Measurements from ENCODE around the gene BGLAP.
"Not testable (repeated sequence)": the region's sequence is repeated elsewhere in the genome, so short reads cannot be mapped to it uniquely, and the experiment has no call there.

The BGLAP gene

GRCh38 chr1:156241926-156242325, at the start of gene BGLAP:
BGLAP (plus strand) TSS chr1:156242184; CDS start chr1:156242232, 48 bp downstream.
- no peak for DNase-seq

- no peak for DNase-seq
Observed at GRCh38 chr1:156193208-156193487, 48.8 kb upstream of the BGLAP start.

DNA sequence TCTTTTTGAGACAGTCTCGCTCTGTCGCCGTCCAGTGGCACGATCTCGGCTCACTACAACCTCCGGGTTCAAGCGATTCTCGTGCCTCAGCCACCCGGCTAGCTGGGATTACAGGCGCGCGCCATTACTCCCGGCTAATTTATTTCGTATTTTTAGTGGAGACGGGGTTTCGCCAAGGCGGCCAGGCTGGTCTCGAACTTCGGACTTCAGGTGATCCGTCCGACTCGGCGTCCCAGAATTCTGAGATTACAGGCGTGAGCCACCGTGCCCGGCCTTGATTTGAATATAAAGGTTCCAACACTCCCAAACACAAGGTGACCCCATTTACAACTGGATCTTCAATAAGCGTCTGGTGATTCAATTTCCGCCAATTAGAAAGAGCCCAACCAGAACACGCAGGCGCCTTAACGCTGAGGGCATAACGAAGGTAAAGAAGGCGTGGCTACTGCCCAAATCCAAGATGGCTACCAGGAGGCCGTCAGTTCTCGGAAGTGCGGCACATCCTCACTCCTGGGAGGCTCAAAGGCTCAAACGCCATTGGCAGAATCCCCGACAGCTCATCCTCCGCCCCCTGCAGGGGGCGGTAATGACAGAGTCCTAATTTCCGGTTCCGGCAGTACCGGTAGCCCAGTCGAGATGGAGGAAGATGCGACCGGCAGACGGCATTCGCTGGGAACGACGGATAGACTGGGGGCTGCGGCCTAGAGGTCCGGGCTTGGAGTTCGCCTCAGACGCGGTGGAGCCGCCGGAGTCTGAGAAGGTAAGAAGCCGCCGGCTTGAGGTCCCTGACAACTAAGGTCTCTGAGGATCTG, 48.3 kb upstream of the BGLAP start, which contains the start of gene SLC25A44:
Gene SLC25A44, plus strand, starts transcription at position 617 of the 812 bp plus-strand sequence. CDS start 5,744 bp downstream, outside the sequence.
- DNase-seq = peak; percentile 95

GRCh38 chr1:156194300-156194652, 47.7 kb upstream of the BGLAP start:
- no peak for DNase-seq

DNA sequence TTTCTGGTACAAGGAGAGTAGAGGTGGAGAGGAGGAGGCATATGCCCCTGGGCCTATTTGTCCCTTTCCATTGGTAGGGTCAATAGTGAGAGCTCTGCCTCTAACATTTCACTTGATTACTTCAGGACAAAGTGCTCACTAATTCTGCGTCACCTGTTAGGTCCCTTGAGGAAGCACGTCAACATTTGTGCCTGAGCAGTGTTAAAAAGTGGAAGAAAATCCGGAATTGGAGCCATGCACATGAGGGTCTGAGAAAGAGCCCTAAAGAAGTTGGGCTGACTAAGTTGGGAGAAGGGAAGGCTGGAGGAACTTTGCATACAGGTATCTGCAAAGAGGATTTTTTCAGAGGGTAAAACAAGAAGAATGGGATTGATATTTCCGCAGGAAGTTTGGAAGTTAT, 46.1 kb upstream of the BGLAP start:
- no peak for DNase-seq

GRCh38 chr1:156196445-156196844, 45.5 kb upstream of the BGLAP start:
- DNase-seq = no peak

DNA sequence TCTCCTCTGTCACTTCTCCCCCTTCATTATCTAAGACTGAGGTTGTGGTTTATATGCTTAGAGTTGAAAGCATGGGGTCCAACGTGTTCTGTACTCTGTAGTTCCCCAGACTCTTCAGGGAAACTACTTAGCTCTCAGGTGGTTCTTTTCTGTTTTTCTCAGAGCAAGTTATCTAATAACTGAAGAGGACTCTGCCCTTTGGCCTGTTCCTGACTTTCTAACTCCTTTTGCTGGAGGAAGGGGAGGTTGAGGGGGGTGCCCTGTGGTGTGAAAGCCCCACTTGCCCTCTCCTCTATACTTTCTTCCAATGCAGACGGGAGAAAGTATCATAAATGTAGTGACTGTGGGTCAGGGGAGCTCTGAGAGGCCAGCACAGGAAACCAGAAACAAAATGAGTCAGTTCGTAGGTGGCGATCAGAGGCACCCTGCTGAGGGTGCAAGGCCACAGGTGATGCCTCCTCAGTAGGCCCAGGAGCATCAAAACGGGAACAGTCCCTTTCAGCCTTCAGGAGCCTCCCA, 43.1 kb upstream of the BGLAP start:
- DNase-seq = no peak

GRCh38 chr1:156200044-156200443, 41.9 kb upstream of the BGLAP start:
- no peak for DNase-seq

DNA sequence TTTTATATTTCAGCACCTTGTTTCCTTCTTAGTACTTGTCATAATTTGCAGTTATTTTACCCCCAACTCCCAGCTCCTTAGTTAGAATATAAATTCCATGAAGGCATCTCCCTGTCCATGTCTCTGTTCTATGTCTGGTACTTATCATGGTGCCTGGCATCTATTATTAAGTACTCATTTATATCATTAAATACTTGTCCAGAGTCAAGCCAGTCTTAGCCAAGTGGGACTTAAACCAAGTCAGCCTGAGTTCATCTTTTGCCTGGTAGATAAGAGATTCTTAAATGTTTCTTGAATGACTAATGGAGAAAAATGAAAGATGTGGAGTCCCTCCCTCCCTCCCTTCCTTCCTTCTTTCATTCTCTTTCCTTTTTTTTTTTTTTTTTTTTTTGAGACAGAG, 38.7 kb upstream of the BGLAP start:
- DNase-seq = no peak

- no peak for DNase-seq
Observed at GRCh38 chr1:156204686-156205085, 37.3 kb upstream of the BGLAP start.

GRCh38 chr1:156211243-156211642, 30.7 kb upstream of the BGLAP start:
- no peak for DNase-seq

DNA sequence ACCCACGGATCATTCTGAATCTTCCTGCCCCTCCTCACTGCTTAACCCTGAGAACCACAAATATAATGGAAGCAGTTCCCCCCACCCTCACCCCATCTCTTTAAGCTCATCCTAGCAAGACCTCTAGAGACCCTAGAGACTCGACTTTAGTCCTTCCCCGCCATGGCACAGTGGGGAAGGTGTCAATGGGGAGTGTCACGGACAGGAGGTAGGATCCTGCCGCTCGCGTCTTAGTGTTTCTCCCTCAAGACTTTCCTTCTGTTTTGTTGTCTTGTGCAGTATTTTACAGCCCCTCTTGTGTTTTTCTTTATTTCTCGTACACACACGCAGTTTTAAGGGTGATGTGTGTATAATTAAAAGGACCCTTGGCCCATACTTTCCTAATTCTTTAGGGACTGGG, 29.9 kb upstream of the BGLAP start:
- DNase-seq = no peak

GRCh38 chr1:156212833-156213643, 28.9 kb upstream of the BGLAP start, which contains the start of gene PMF1:
PMF1 (plus strand) TSS chr1:156213007; CDS start chr1:156213016, 9 bp downstream.
- peak; percentile 95 for DNase-seq

DNA sequence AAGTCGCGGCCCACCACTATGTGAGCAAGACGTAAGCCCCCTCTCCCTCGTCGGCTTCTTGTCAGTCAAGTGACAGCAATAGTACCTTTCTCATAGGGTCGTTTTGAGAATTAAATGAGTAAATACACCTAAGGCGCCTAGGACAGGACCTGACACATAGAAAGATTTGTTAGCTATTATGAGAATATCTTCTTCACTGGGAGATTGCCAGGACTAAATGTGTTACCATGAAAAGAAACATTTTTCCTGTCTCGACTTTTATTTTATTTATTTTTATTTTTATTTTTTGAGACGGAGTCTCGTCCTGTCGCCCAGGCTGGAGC, 28.4 kb upstream of the BGLAP start:
- DNase-seq = no peak

DNA sequence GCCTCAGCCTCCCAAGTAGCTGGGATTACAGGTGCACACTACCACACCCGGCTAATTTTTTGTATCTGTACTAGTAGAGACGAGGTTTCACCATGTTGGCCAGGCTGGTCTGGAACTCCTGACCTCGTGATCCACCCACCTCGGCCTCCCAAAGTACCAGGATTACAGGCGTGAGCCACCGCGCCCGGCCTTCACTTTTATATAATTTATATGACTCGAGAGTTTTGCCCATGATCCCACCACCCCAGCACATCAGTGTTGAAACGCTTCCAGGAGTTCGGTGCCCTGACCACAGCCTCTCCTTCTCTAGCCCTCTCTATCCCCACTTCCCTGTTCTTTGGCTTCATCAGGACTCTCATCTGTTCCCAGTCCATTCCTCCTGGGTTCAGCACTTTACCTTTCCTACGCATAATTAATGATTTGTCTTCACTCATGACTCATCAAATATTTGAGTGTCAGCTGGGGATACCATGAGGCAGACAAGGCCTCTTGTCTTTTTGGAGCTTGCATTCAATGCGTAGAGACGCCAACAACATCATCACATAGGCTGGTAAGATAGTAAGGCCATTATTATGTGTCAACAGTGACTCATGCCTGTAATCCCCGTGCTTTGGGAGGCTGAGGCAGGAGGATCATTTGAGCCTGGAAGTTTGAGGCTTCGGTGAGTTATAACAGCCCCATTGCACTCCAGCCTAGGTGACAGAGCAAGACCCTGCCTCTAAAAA, 27.8 kb upstream of the BGLAP start:
- no peak for DNase-seq

- not testable (repeated sequence) for DNase-seq
Observed at GRCh38 chr1:156216361-156217086, 25.5 kb upstream of the BGLAP start.

DNA sequence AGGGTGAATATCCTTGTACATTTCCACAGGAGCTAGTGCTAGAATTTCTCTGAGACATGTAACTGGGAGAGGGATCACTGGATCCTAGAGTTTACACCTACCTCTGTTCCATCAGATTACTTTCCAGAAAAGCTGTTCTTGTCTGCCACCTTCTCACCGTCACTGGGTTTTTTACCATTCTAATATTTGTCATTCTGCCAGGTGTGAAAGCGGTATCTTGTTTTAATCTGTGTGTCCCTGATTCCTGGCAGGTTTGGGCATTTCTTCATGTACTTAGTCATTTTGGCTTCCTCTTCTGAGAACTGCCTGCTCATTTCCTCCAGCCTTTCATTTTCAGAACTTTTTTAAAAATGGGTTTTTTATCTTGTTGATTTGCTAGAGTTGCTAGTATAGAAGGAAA, 24.1 kb upstream of the BGLAP start:
- DNase-seq = no peak

GRCh38 chr1:156220226-156220625, 21.8 kb upstream of the BGLAP start:
- no peak for DNase-seq

GRCh38 chr1:156221986-156222692, 19.8 kb upstream of the BGLAP start:
- no peak for DNase-seq

- DNase-seq = no peak
Observed at GRCh38 chr1:156225677-156226014, 16.3 kb upstream of the BGLAP start.

DNA sequence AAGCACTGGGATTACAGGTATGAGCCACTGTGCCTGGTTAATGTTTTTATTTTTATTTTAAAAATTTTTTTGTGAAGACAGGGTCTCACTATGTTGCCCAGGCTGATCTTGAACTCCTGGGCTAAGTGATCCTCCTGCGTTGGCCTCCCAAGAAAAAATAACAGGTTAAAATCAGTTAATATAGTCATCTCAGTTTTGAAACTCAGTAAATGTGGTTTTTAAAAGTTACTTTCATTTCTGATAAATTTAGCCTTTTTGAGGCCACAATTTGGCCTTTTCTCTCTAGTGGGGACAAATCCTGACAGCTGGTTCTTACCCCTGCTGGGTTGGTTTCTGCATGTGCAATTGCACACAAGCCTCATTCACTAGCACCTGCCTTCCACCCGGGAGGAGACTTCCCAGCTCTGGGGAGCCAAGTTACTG, 15.9 kb upstream of the BGLAP start:
- no peak for DNase-seq

- DNase-seq = no peak
Observed at GRCh38 chr1:156226782-156227181, 15.2 kb upstream of the BGLAP start.

Measured in activated CD8-positive, alpha-beta memory T cell treated with anti-CD3 and anti-CD28 coated beads, Interleukin-2, amount 50 U/mL, for 4 hours (primary cell).